Fibroblast of villous mesenchyme (primary cell): ENCODE data around the gene PLCG1. TPM values are rescaled to one million over a fixed set of nuclear protein-coding genes. Genes with fewer than 3 reads are reported as not detected.

Experiments
- DNase-seq: peaks from one replicate; pipeline ENCODE4 v3.0.0-alpha.2; 2010; ENCODE audit warnings: low read depth
- H3K4me3 ChIP-seq: 2 replicates; pipeline ENCODE4 v1.5.1; 2011; ENCODE audit warnings: low read depth, mild to moderate bottlenecking, low read length
- total RNA-seq: library from RNA; depleted of rRNA; stranded (reverse); fragments of >200 nt; gene quantifications from 2 replicates; pipeline ENCODE4 v1.2.3, GENCODE V29; 2012
- TF ChIP-seq, protein P1 (sequence below): IDR thresholded peaks from 2 replicates; pipeline ENCODE4 v1.5.1; 2012; ENCODE audit warnings: low read depth, mild to moderate bottlenecking, low read length; ENCODE audit not compliant: insufficient read depth

Gene PLCG1
- total RNA-seq, 1 donor: 60.9 TPM

DNA sequence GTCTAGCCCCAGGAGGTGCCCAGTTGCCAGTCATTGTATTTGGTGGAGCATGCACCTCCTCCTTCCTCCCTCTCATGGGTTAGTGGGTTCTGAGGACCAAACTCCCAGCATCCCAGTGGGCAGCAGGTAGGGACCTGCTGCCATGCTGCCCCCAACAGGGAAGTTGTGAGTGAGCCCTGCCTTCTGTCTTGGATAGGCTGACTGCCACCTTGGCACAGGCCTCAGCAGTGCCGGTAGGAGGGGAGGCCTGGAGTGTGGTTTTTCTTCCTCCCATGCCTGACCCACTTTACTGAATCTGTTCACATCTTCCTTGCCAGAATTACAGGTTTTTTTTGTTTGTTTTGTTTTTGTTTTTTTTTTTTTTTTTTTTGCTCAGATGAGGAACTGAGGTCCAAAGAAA lies 24.5 kb downstream of the PLCG1 start:
- H3K4me3 ChIP-seq: no peak overlapping the region
- TF ChIP-seq, protein P1, sequence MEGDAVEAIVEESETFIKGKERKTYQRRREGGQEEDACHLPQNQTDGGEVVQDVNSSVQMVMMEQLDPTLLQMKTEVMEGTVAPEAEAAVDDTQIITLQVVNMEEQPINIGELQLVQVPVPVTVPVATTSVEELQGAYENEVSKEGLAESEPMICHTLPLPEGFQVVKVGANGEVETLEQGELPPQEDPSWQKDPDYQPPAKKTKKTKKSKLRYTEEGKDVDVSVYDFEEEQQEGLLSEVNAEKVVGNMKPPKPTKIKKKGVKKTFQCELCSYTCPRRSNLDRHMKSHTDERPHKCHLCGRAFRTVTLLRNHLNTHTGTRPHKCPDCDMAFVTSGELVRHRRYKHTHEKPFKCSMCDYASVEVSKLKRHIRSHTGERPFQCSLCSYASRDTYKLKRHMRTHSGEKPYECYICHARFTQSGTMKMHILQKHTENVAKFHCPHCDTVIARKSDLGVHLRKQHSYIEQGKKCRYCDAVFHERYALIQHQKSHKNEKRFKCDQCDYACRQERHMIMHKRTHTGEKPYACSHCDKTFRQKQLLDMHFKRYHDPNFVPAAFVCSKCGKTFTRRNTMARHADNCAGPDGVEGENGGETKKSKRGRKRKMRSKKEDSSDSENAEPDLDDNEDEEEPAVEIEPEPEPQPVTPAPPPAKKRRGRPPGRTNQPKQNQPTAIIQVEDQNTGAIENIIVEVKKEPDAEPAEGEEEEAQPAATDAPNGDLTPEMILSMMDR: no peak
- DNase-seq: no peak

DNA sequence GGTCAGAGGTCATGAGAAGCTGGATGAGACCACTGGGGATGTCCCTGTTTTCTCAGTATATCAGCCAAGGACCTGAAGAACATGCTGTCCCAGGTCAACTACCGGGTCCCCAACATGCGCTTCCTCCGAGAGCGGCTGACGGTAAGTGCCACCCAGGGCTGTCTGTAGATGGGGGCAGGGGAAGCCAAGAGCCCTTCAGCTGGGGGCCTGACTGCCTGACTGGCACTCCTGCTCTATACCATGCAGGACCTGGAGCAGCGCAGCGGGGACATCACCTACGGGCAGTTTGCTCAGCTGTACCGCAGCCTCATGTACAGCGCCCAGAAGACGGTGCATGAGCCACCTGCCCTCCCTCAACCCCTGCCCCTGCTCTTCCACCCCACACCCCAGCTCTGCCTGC lies 25.1 kb downstream of the PLCG1 start:
- TF ChIP-seq, protein P1: no peak
- DNase-seq: no peak
- H3K4me3 ChIP-seq: no peak overlapping the region

DNA sequence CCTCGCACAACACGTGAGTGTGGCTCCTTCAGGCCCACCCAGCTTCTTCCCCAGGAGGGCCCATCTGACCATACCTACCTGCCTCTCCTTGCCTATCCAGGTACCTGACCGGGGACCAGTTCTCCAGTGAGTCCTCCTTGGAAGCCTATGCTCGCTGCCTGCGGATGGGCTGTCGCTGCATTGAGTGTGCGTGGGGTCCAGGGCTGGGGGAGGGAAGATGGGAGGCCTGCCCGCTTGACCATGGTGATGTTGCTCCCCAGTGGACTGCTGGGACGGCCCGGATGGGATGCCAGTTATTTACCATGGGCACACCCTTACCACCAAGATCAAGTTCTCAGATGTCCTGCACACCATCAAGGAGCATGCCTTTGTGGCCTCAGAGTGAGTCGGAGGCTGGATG lies 26.5 kb downstream of the PLCG1 start:
- TF ChIP-seq, protein P1: no peak
- no peak overlapping the region for H3K4me3 ChIP-seq
- DNase-seq: no peak

DNA sequence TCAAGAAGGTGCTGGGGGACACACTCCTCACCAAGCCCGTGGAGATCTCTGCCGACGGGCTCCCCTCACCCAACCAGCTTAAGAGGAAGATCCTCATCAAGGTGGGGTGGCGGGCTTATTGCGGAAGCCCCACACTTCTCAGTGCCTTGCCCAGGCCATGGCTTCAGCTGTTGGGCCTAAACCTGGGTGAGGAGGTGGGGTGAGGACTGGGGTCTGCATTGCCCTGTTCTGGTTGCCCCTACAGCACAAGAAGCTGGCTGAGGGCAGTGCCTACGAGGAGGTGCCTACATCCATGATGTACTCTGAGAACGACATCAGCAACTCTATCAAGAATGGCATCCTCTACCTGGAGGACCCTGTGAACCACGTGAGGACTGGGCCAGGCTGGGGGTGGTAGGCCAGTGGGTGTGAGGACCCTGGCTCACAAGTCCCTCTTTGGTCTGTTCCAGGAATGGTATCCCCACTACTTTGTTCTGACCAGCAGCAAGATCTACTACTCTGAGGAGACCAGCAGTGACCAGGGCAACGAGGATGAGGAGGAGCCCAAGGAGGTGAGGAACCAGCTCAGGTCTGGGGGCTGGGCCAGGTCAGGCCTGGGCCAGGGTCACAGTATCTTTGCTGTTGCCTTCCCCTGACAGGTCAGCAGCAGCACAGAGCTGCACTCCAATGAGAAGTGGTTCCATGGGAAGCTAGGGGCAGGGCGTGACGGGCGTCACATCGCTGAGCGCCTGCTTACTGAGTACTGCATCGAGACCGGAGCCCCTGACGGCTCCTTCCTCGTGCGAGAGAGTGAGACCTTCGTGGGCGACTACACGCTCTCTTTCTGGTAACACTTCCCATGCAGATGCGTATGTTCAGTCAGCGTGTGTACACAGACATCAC lies 27.9 kb downstream of the PLCG1 start:
- no peak for DNase-seq
- TF ChIP-seq, protein P1: no peak
- H3K4me3 ChIP-seq: no peak overlapping the region

DNA sequence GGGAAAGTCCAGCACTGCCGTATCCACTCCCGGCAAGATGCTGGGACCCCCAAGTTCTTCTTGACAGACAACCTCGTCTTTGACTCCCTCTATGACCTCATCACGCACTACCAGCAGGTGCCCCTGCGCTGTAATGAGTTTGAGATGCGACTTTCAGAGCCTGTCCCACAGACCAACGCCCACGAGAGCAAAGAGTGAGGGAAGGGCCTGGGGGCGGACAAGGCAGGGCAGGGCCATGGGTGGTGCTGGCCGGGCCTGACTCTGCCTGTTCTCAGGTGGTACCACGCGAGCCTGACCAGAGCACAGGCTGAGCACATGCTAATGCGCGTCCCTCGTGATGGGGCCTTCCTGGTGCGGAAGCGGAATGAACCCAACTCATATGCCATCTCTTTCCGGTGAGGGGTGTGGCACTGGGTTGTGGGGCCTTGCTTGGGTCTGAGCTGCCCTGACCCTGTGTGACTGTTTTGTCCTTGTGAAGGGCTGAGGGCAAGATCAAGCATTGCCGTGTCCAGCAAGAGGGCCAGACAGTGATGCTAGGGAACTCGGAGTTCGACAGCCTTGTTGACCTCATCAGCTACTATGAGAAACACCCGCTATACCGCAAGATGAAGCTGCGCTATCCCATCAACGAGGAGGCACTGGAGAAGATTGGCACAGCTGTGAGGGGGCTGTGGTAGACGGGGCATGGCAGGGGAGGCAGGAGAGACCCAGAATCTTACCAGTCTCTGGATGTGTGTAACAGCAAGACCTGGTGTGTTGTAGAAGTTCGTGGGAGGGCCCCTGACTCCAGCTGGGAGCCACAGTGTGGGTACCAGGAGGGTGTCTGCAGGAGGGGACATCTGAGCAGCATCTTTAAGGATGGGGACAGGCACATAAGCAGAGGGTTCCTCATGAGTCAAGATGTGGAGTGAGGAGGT lies 29.1 kb downstream of the PLCG1 start:
- TF ChIP-seq, protein P1: no peak
- no peak for DNase-seq
- H3K4me3 ChIP-seq: no peak overlapping the region

DNA sequence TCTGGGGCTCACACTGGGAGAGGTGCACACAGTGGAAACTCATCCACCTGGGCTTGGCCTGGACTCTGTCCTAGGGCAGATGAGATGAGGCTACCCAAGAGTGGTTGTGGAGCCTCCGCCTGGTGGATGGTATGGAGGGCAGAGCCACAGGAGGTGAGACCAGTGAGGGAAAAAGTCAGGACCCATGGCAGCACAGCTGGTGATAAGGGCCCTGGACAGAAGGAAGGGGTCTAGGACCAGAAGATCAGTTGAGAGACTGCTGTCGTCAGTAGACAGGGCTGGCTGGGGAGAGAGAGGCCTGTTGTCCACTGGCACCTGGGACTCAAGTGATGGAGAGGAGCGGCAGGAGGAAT lies 29.8 kb downstream of the PLCG1 start:
- H3K4me3 ChIP-seq: no peak overlapping the region
- TF ChIP-seq, protein P1: no peak
- DNase-seq: no peak
